MCF 10A (cell line): Measurements from ENCODE around the gene NCEH1. TPM values are rescaled to one million over a fixed set of nuclear protein-coding genes. Genes with fewer than 3 reads are reported as not detected.
A peak's percentile ranks its signal among the peaks of the same experiment; 100 is the strongest.
"Not testable (repeated sequence)": the region's sequence is repeated elsewhere in the genome, so short reads cannot be mapped to it uniquely, and the experiment has no call there.

ENCODE experiments used
- BruUV-seq: library from RNA; stranded (reverse); fragments of 400-500 nt; replicated peaks from 2 replicates; lab custom pipeline; 2021; lab: Mats Ljungman, UMichigan
- CTCF ChIA-PET: fragments of 300-600 bp; sonication (Branson Sonifier 250); formaldehyde crosslinking; extraction: SDS; loops from one replicate; lab custom pipeline; 2021; ENCODE audit warnings: antibody characterized with exemption, inconsistent platforms; lab: Yijun Ruan, JAX
- POLR2A ChIA-PET: fragments of 300-600, 350-650 bp; sonication (Branson Sonifier 250); formaldehyde crosslinking; extraction: SDS; loops from one replicate; lab custom pipeline; 2020; ENCODE audit warnings: antibody characterized with exemption, inconsistent platforms; lab: Yijun Ruan, JAX
- DNase-seq: peaks from one replicate; pipeline ENCODE4 v3.0.0-alpha.2; 2018; ENCODE audit not compliant: unreplicated experiment
- H3K27ac Mint-ChIP-seq: one replicate; pipeline ENCODE4 v1.8.0; 2022; ENCODE audit warnings: mild to moderate bottlenecking, low read depth, mixed read lengths; ENCODE audit not compliant: unreplicated experiment
- H3K27me3 Mint-ChIP-seq: one replicate; pipeline ENCODE4 v1.8.0; 2022; ENCODE audit warnings: mixed read lengths; ENCODE audit not compliant: insufficient read depth, unreplicated experiment
- H3K36me3 Mint-ChIP-seq: one replicate; pipeline ENCODE4 v1.8.0; 2022; ENCODE audit warnings: mild to moderate bottlenecking, moderate library complexity, mixed read lengths; ENCODE audit not compliant: insufficient read depth, unreplicated experiment
- H3K4me1 Mint-ChIP-seq: one replicate; pipeline ENCODE4 v1.8.0; 2022; ENCODE audit warnings: mixed read lengths; ENCODE audit not compliant: insufficient read depth, unreplicated experiment
- H3K4me3 Mint-ChIP-seq: one replicate; pipeline ENCODE4 v1.8.0; 2022; ENCODE audit warnings: mild to moderate bottlenecking, moderate library complexity, mixed read lengths; ENCODE audit not compliant: unreplicated experiment
- H3K9me3 Mint-ChIP-seq: one replicate; pipeline ENCODE4 v1.8.0; 2022; ENCODE audit warnings: mixed read lengths; ENCODE audit not compliant: unreplicated experiment
- intact Hi-C: fragments of 100-400 bp; cut with micrococcal nuclease; formaldehyde crosslinking; loops from 2 replicates; pipeline ENCODE4 v1.14.1; 2022
- total RNA-seq: library from RNA; stranded (reverse); gene quantifications from 2 replicates; pipeline ENCODE4 v1.2.3, GENCODE V29; 2022
- TF ChIP-seq, protein P1 (sequence below): fragments of 200-600 bp; IDR thresholded peaks from one replicate; pipeline ENCODE4 v1.8.0; 2022; ENCODE audit warnings: antibody characterized with exemption, mild to moderate bottlenecking; ENCODE audit not compliant: unreplicated experiment

NCEH1 gene
- total RNA-seq, 1 experiment from 2014 or later: 28.8 TPM

DNA sequence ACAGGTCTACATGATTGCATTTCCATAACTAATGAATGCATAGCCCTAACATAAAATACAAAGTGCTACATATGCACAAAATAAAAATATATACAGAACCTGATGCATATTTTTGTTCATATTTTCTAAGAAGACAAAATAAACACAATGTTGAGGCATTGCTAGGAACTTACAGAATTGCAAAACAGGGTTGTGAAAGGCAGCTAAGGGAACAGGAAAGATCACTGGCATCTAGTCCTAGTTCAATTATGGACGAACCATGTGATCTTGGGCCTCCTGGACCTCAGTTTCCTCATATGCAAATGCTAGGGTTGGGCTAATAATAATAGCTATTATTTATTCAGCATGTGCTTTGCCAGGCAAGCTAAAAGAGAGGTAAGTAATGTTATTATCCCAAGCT is 15.5 kb upstream of the NCEH1 start:
- BruUV-seq: no TSS peak
- no peaks in the 10 kb centered on the region for H3K4me1 Mint-ChIP-seq
- ChIA-PET POLR2A (interaction anchor here (1.1 kb wide), 1 partner anchor 13 kb away, joined by 6 read pairs; no protein-coding TSS in a partner anchor), CTCF (interaction anchor here (1.2 to 4.4 kb wide), 3 partner anchors 15 to 53 kb away, joined by 5 to 35 read pairs (median 9); partner anchors contain the start of genes ECT2 and NCEH1)
- H3K9me3 Mint-ChIP-seq: peaks cover 9% of the 10 kb centered on the region
- TF ChIP-seq, protein P1, sequence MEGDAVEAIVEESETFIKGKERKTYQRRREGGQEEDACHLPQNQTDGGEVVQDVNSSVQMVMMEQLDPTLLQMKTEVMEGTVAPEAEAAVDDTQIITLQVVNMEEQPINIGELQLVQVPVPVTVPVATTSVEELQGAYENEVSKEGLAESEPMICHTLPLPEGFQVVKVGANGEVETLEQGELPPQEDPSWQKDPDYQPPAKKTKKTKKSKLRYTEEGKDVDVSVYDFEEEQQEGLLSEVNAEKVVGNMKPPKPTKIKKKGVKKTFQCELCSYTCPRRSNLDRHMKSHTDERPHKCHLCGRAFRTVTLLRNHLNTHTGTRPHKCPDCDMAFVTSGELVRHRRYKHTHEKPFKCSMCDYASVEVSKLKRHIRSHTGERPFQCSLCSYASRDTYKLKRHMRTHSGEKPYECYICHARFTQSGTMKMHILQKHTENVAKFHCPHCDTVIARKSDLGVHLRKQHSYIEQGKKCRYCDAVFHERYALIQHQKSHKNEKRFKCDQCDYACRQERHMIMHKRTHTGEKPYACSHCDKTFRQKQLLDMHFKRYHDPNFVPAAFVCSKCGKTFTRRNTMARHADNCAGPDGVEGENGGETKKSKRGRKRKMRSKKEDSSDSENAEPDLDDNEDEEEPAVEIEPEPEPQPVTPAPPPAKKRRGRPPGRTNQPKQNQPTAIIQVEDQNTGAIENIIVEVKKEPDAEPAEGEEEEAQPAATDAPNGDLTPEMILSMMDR: no peak
- no peak overlapping the region for H3K27ac Mint-ChIP-seq
- no peaks in the 10 kb centered on the region for H3K27me3 Mint-ChIP-seq
- no peak overlapping the region for H3K4me3 Mint-ChIP-seq
- DNase-seq: no peak
- intact Hi-C loops: no loop called here
- no peaks in the 10 kb centered on the region for H3K36me3 Mint-ChIP-seq

- H3K4me3 Mint-ChIP-seq, H3K9me3 Mint-ChIP-seq, H3K27me3 Mint-ChIP-seq, H3K36me3 Mint-ChIP-seq, intact Hi-C loops, BruUV-seq, POLR2A ChIA-PET, DNase-seq, H3K27ac Mint-ChIP-seq, H3K4me1 Mint-ChIP-seq: not testable (repeated sequence)
- CTCF ChIA-PET: interaction anchor here (0.7 kb wide), 1 partner anchor 50 kb away, joined by 3 read pairs; no protein-coding TSS in a partner anchor
These were observed 11.7 kb upstream of the NCEH1 start for GRCh38 chr3:172722536-172723040.

DNA sequence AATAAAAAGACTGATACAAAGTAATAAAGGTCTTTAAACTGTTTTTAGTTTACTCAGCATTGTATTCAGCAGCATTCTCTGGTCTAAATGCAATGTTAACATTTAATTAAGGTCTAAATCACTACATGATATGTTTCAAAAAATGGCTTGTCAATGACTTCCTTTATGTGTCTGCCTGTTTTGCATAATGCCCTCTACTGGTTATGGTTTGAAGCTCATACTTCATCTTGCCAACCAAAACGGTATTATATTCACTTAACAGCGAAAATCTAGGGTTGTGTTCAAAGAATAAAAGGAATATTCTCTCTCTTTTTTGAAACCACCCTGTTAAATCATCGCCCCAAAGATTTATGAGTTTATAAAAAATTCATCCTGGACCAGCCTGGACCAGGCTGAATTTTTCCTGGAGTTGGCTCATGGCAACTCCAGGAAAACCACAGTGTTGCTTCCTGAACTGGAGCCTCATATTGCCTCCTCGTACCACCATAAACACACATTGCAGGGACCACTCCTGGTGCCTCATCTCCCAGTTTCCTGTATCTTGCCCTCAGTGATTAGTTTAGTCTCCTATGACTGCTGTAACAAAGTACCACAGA is 6.7 kb upstream of the NCEH1 start:
- Mint-ChIP-seq H3K27ac (no peak overlapping the region), H3K4me1 (no peaks in the 10 kb centered on the region), H3K4me3 (no peak overlapping the region), H3K27me3 (no peaks in the 10 kb centered on the region), H3K36me3 (no peaks in the 10 kb centered on the region), H3K9me3 (no peaks in the 10 kb centered on the region)
- POLR2A ChIA-PET: no interaction called here
- BruUV-seq: no TSS peak
- peak; percentile 35 for DNase-seq
- TF ChIP-seq, protein P1: peak; percentile 28
- intact Hi-C loops: no loop called here
- CTCF ChIA-PET: interaction anchor here (1.2 to 10.5 kb wide), 3 partner anchors 21 to 48 kb away, joined by 3 to 212 read pairs (median 10); partner anchors contain the start of gene ECT2

DNA sequence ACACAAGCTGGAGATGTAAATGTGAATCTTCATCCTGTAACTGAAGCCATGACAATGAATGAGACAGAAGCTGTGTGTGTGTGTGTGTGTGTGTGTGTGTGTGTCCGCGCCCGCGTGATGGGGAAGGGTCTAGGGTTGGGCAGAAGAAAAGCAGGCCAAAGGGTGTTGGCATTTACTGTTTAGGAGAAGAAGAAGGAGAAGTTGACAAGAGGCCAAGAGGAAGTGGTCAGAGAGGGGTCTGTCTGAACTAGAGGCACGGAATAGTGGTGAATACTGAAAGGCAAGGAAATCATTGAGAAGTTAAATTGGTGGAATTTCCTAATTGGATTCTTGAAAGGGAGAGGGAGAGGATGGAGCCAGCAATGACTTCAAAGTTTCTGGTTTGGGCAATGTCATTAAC is 5.6 kb upstream of the NCEH1 start:
- no peak overlapping the region for H3K4me3 Mint-ChIP-seq
- no peaks in the 10 kb centered on the region for H3K9me3 Mint-ChIP-seq
- ChIA-PET CTCF (interaction anchor here (0.6 to 10.5 kb wide), 3 partner anchors 32 to 133 kb away, joined by 4 to 212 read pairs (median 71); partner anchors contain the start of gene ECT2), POLR2A (no interaction called here)
- TF ChIP-seq, protein P1: no peak
- no TSS peak for BruUV-seq
- intact Hi-C loops: no loop called here
- no peak for DNase-seq
- H3K27ac Mint-ChIP-seq: no peak overlapping the region
- no peaks in the 10 kb centered on the region for H3K4me1 Mint-ChIP-seq
- no peaks in the 10 kb centered on the region for H3K36me3 Mint-ChIP-seq
- H3K27me3 Mint-ChIP-seq: no peaks in the 10 kb centered on the region
